ENCODE data around the gene MTMR1.

MTMR1 gene

GRCh38 chrX:150761176-150761818 is 68.1 kb downstream of the MTMR1 start:
- TF ChIP-seq, protein P1, sequence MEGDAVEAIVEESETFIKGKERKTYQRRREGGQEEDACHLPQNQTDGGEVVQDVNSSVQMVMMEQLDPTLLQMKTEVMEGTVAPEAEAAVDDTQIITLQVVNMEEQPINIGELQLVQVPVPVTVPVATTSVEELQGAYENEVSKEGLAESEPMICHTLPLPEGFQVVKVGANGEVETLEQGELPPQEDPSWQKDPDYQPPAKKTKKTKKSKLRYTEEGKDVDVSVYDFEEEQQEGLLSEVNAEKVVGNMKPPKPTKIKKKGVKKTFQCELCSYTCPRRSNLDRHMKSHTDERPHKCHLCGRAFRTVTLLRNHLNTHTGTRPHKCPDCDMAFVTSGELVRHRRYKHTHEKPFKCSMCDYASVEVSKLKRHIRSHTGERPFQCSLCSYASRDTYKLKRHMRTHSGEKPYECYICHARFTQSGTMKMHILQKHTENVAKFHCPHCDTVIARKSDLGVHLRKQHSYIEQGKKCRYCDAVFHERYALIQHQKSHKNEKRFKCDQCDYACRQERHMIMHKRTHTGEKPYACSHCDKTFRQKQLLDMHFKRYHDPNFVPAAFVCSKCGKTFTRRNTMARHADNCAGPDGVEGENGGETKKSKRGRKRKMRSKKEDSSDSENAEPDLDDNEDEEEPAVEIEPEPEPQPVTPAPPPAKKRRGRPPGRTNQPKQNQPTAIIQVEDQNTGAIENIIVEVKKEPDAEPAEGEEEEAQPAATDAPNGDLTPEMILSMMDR (IDR thresholded peaks at IDR 0.05; ENCODE audit: low read depth, low read length), result no peak
- no peak overlapping the region for H3K4me3 ChIP-seq (ENCODE audit: low read depth, low read length)

DNA sequence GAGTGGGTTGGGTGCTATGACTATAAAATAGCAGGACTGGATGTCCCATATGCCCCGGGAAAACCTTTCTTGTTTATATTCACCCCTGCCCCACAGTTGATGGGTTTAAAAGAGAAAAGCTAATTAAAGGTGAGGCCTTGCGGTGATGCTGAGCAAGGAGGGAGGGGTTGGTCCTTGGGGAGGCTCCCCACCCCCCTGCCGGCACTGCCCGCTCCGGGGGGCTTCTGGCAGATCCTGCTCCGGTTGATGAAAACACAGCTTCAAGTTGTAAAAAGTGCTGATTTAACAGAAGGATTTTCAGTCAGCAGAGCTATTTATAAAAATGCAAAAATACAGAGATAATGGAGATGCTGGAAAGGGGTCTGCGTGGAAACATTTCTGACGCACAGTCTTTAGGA is 68.6 kb downstream of the MTMR1 start:
- TF ChIP-seq, protein P1 (IDR thresholded peaks at IDR 0.05; ENCODE audit: low read depth, low read length), result no peak
- H3K4me3 ChIP-seq (ENCODE audit: low read depth, low read length), result no peak overlapping the region

- H3K4me3 ChIP-seq (ENCODE audit: low read depth, low read length), result no peak overlapping the region
- TF ChIP-seq, protein P1 (IDR thresholded peaks at IDR 0.05; ENCODE audit: low read depth, low read length), result no peak
Measured at GRCh38 chrX:150762258-150763165, 69.3 kb downstream of the MTMR1 start.

GRCh38 chrX:150763303-150763797 is 70.2 kb downstream of the MTMR1 start:
- TF ChIP-seq, protein P1 (IDR thresholded peaks at IDR 0.05; ENCODE audit: low read depth, low read length), result no peak
- H3K4me3 ChIP-seq (ENCODE audit: low read depth, low read length), result no peak overlapping the region

DNA sequence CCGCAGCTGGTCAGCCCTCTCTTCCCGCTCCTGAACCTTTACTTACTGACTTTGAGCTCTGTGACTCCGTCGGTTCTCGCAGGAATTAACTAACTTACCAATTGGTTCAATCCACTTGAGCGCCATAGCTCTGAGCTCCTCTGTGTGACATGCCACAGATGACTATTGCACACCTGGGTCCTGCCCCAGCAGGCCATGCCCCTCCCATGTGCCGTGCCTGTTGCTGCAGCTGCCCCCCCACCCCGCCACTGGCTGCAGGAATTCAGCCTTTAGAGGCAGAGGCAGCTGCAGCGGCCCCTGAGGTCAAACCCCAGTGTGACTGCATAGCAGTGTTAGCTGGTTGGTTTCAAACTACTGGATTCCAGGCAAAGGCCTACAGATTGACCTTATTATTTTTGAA is 70.6 kb downstream of the MTMR1 start:
- TF ChIP-seq, protein P1 (IDR thresholded peaks at IDR 0.05; ENCODE audit: low read depth, low read length), result no peak
- H3K4me3 ChIP-seq (ENCODE audit: low read depth, low read length), result no peak overlapping the region

- TF ChIP-seq, protein P1 (IDR thresholded peaks at IDR 0.05; ENCODE audit: low read depth, low read length), result no peak
Measured at GRCh38 chrX:150765237-150765636, 72.0 kb downstream of the MTMR1 start.

More at GRCh38 chrX:150765237-150765636, 72.0 kb downstream of the MTMR1 start:
- no peak overlapping the region for H3K4me3 ChIP-seq (ENCODE audit: low read depth, low read length)

Data from WI38 (cell line).